ENCODE results near the gene B3GALT4. TPM values are rescaled to one million over a fixed set of nuclear protein-coding genes. Genes with fewer than 3 reads are reported as not detected.

The B3GALT4 gene
- total RNA-seq, 2 donors from 2014 or later, result 3.9 to 5.6 TPM

GRCh38 chr6:33290459-33290858 lies 13.5 kb downstream of the B3GALT4 start:
- H3K9me3 ChIP-seq, result no peaks in the 10 kb centered on the region
- intact Hi-C loops (cut with DNase I), result no loop called here
- TF ChIP-seq POLR2A (IDR thresholded peaks at IDR 0.05) (no peak), CTCF (IDR thresholded peaks at IDR 0.05) (no peak)
- ATAC-seq, result no peak
- H3K4me1 ChIP-seq, result peaks cover 25% of the 10 kb centered on the region
- peaks cover 0 to 6% of the 10 kb centered on the region in 2 donors for H3K36me3 ChIP-seq (replicated peaks in 1 of 2; ENCODE audit: insufficient read depth in 1 of 2, low read depth in 2 of 2)
- no peak overlapping the region for H3K27ac ChIP-seq
- H3K4me3 ChIP-seq, result no peak overlapping the region
- WGBS, 2 donors, result 61 to 71% methylated on average over 7 of the region's 7 CpGs
- DNase-seq, result no peak
- no peaks in the 10 kb centered on the region for H3K27me3 ChIP-seq

- Histone ChIP-seq H3K27ac (no peak overlapping the region), H3K9me3 (no peaks in the 10 kb centered on the region), H3K4me1 (peaks cover 28% of the 10 kb centered on the region), H3K27me3 (no peaks in the 10 kb centered on the region), H3K36me3 (replicated peaks in 1 of 2; ENCODE audit: insufficient read depth in 1 of 2, low read depth in 2 of 2) (peaks cover 0 to 4% of the 10 kb centered on the region in 2 donors), H3K4me3 (no peak overlapping the region)
- intact Hi-C loops (cut with DNase I), result no loop called here
- no peak for DNase-seq
- WGBS, 2 donors, result 85 to 86% methylated on average over 14 to 16 of the region's 16 CpGs
- ATAC-seq, result no peak
- TF ChIP-seq CTCF (IDR thresholded peaks at IDR 0.05) (no peak), POLR2A (IDR thresholded peaks at IDR 0.05) (no peak)
Measured at GRCh38 chr6:33292996-33293682, 16.2 kb downstream of the B3GALT4 start.

GRCh38 chr6:33294086-33294823 lies 17.3 kb downstream of the B3GALT4 start:
- no peak for TF ChIP-seq POLR2A (IDR thresholded peaks at IDR 0.05)
- no peak for TF ChIP-seq CTCF (IDR thresholded peaks at IDR 0.05)
- Histone ChIP-seq H3K4me1 (peaks cover 23% of the 10 kb centered on the region), H3K27ac (no peak overlapping the region), H3K27me3 (no peaks in the 10 kb centered on the region), H3K4me3 (no peak overlapping the region), H3K36me3 (replicated peaks in 1 of 2; ENCODE audit: insufficient read depth in 1 of 2, low read depth in 2 of 2) (peaks cover 0 to 4% of the 10 kb centered on the region in 2 donors), H3K9me3 (no peaks in the 10 kb centered on the region)
- ATAC-seq (no peak), DNase-seq (no peak)
- WGBS, 2 donors, result 52 to 56% methylated on average over 10 of the region's 10 CpGs
- intact Hi-C loops (cut with DNase I), result no loop called here

GRCh38 chr6:33295621-33296369 lies 18.9 kb downstream of the B3GALT4 start:
- no peak for TF ChIP-seq POLR2A (IDR thresholded peaks at IDR 0.05)
- TF ChIP-seq CTCF (IDR thresholded peaks at IDR 0.05), result no peak
- Histone ChIP-seq H3K9me3 (no peaks in the 10 kb centered on the region), H3K27me3 (no peaks in the 10 kb centered on the region), H3K36me3 (replicated peaks in 1 of 2; ENCODE audit: insufficient read depth in 1 of 2, low read depth in 2 of 2) (peaks cover 0 to 4% of the 10 kb centered on the region in 2 donors), H3K4me1 (peaks cover 23% of the 10 kb centered on the region), H3K4me3 (no peak overlapping the region), H3K27ac (no peak overlapping the region)
- DNase-seq (no peak), ATAC-seq (no peak)
- WGBS, 2 donors, result 80 to 86% methylated on average over 14 to 15 of the region's 15 CpGs
- intact Hi-C loops (cut with DNase I), result no loop called here
